SJSA1 (cell line): ENCODE results near the gene ZNF860. TPM values are rescaled to one million over a fixed set of nuclear protein-coding genes. Genes with fewer than 3 reads are reported as not detected.
"Not testable (repeated sequence)": the region's sequence is repeated elsewhere in the genome, so short reads cannot be mapped to it uniquely, and the experiment has no call there.

Experiments
- DNase-seq, 2 experiments: peaks; one replicate each; pipeline ENCODE4 v3.0.0-alpha.2; 2015 to 2020; ENCODE audit warnings: low spot score in 2 of 2, low read depth in 1 of 2
- H3K27ac ChIP-seq: fragments of 250-450 bp; sonication (Bioruptor Pico); 2 replicates; pipeline ENCODE4 v1.5.1; 2020; ENCODE audit warnings: mild to moderate bottlenecking, moderate library complexity
- H3K27me3 ChIP-seq: fragments of 250-450 bp; sonication (Bioruptor Pico); replicated peaks from 2 replicates; pipeline ENCODE4 v1.5.1; 2020; ENCODE audit warnings: mild to moderate bottlenecking, moderate library complexity
- H3K36me3 ChIP-seq: fragments of 250-450 bp; sonication (Bioruptor Pico); 2 replicates; pipeline ENCODE4 v1.5.1; 2020; ENCODE audit warnings: mild to moderate bottlenecking
- H3K4me1 ChIP-seq: fragments of 250-450 bp; sonication (Bioruptor Pico); replicated peaks from 2 replicates; pipeline ENCODE4 v1.6.1; 2021; ENCODE audit warnings: mild to moderate bottlenecking
- H3K4me3 ChIP-seq: fragments of 250-450 bp; sonication (Bioruptor Pico); 2 replicates; pipeline ENCODE4 v1.5.1; 2020; ENCODE audit warnings: mild to moderate bottlenecking
- H3K9me3 ChIP-seq: fragments of 250-450 bp; sonication (Bioruptor Pico); replicated peaks from 2 replicates; pipeline ENCODE4 v1.5.1; 2020; ENCODE audit warnings: mild to moderate bottlenecking
- total RNA-seq: library from RNA; depleted of rRNA; stranded (reverse); fragments of >200 nt; shearing (Covaris generic); gene quantifications from 2 replicates; pipeline ENCODE4 v1.2.3, GENCODE V29; 2014

ZNF860 gene
- total RNA-seq, 1 experiment from 2014 or later = 0.53 TPM

DNA sequence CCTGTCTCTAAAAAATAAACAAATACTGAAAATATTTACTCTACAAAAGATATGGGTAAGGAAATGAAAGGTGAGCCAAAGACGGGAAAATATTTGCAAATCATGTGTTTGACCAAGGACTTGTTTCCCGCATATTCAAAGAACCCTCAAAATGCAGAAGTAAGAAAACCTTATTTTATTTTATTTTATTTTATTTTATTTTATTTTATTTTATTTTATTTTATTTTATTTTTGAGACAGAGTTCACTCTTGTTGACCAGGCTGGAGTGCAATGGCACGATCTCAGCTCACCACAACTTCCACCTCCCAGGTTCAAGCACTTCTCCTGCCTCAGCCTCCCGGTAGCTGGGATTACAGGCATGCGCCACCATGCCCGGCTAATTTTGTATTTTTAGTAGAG is 11.4 kb downstream of the ZNF860 start:
- H3K27ac ChIP-seq, H3K9me3 ChIP-seq, H3K27me3 ChIP-seq, H3K4me1 ChIP-seq, DNase-seq, H3K36me3 ChIP-seq, H3K4me3 ChIP-seq: not testable (repeated sequence)

GRCh38 chr3:31993843-31994242 is 12.3 kb downstream of the ZNF860 start:
- no peak for DNase-seq

GRCh38 chr3:31995026-31995425 is 13.5 kb downstream of the ZNF860 start:
- not testable (repeated sequence) for H3K9me3 ChIP-seq, DNase-seq, H3K4me3 ChIP-seq, H3K4me1 ChIP-seq, H3K36me3 ChIP-seq, H3K27me3 ChIP-seq, H3K27ac ChIP-seq

More at GRCh38 chr3:31993843-31994242, 12.3 kb downstream of the ZNF860 start:
- Histone ChIP-seq H3K27me3 (no peaks in the 10 kb centered on the region), H3K27ac (no peak overlapping the region), H3K4me1 (no peaks in the 10 kb centered on the region), H3K4me3 (no peak overlapping the region), H3K9me3 (no peaks in the 10 kb centered on the region), H3K36me3 (no peaks in the 10 kb centered on the region)

GRCh38 chr3:31996195-31996594 is 14.6 kb downstream of the ZNF860 start:
- Histone ChIP-seq H3K36me3 (no peaks in the 10 kb centered on the region), H3K27ac (no peak overlapping the region)
- no peak for DNase-seq

GRCh38 chr3:31997500-31997899 is 15.9 kb downstream of the ZNF860 start:
- no peaks in the 10 kb centered on the region for H3K4me1 ChIP-seq
- H3K27ac ChIP-seq = no peak overlapping the region
- no peaks in the 10 kb centered on the region for H3K27me3 ChIP-seq
- H3K36me3 ChIP-seq = no peaks in the 10 kb centered on the region
- DNase-seq = no peak
- H3K4me3 ChIP-seq = no peak overlapping the region
- H3K9me3 ChIP-seq = no peaks in the 10 kb centered on the region

More at GRCh38 chr3:31996195-31996594, 14.6 kb downstream of the ZNF860 start:
- Histone ChIP-seq H3K4me3 (no peak overlapping the region), H3K27me3 (no peaks in the 10 kb centered on the region), H3K4me1 (no peaks in the 10 kb centered on the region), H3K9me3 (no peaks in the 10 kb centered on the region)

DNA sequence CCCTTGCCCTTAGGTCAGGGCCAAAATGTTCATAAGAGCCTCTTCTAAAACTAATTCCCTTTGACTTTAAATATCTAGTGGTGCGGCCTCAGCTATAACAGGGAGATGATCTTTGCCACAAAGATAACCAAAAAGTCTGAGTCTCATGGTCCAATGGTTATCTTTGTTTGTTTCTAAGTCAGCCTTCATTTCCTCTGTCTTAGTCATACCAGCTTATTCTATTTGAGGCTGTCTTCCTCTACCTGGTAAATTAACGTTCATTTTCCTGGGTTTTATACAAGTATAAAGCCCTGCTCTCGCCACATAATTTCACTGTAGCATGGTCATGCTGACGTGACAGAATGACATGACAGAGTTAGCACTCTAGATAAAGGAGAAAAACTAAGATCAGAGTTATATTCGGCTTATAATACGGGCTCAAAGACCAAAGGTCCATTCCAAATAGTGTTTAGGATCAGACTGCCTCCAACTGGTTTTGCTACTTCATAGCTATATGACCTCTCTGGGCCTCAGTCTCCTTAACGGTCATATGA is 18.4 kb downstream of the ZNF860 start:
- H3K27me3 ChIP-seq = no peaks in the 10 kb centered on the region
- H3K4me3 ChIP-seq = no peak overlapping the region
- H3K36me3 ChIP-seq = no peaks in the 10 kb centered on the region
- DNase-seq = no peak
- H3K4me1 ChIP-seq = no peaks in the 10 kb centered on the region
- no peaks in the 10 kb centered on the region for H3K9me3 ChIP-seq
- H3K27ac ChIP-seq = no peak overlapping the region

- H3K4me1 ChIP-seq = no peaks in the 10 kb centered on the region
- no peak for DNase-seq
- no peaks in the 10 kb centered on the region for H3K27me3 ChIP-seq
- no peaks in the 10 kb centered on the region for H3K36me3 ChIP-seq
- no peak overlapping the region for H3K4me3 ChIP-seq
- no peaks in the 10 kb centered on the region for H3K9me3 ChIP-seq
- H3K27ac ChIP-seq = no peak overlapping the region
Observed at GRCh38 chr3:32000877-32001276, 19.3 kb downstream of the ZNF860 start.

DNA sequence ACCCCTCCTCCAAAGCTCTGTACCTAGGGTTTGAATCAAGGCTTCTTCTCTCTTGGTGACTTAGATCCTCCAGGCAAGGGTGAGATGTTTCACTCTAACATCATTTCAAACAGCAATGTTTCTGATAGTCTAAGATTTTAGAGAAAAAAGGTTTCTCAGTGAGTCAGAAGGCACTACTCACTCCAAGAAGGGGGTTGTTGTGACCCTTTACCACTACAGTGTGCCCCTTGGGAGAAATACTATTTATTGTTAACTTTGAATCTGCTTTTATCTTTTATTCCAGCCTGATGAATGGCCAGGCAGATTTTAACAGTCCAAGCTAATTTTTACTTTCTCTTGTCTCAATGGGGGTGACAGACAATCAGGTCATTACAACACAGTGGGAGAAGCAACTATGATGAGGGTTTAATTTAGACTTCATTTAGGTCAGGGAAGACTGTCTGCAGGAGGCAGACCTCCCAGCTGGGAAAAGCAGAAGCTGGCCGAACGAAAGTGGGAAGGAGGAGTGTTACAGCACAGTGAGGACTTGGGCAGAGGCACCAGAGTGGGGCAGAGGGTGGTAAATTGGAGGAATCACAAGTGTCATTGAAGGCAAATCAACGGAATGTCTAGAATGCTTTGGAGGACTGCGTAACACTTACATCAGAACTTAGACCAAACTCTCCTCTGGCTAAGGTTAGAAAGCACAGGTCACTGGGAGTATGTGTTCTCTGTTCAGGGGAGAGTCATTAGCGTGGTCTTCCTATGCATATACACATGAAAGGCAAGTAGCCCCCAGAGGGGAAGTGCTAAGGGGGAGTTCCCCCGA is 21.2 kb downstream of the ZNF860 start:
- no peaks in the 10 kb centered on the region for H3K4me1 ChIP-seq
- no peaks in the 10 kb centered on the region for H3K9me3 ChIP-seq
- no peaks in the 10 kb centered on the region for H3K27me3 ChIP-seq
- no peak overlapping the region for H3K27ac ChIP-seq
- H3K4me3 ChIP-seq = no peak overlapping the region
- no peak for DNase-seq
- H3K36me3 ChIP-seq = no peaks in the 10 kb centered on the region

DNA sequence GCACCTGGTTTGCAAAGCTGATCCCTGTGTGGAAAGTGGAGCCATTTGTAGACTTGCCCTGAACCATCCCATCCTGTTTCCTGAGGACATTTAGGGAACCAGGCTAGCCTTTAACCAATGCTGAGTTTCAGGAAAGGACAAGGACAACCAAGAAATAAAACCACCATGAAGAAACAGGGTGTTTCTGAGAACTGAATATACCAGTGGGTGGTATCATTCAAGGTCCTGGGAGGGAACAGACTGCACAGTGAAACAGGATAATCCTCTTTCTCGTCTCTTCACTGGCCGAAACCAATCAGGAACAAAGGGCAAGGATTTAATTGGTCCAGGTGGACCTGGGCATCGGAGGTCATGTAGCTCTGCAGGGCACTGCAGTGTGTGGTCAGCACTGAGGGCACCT is 21.8 kb downstream of the ZNF860 start:
- Histone ChIP-seq H3K4me3 (no peak overlapping the region), H3K27me3 (no peaks in the 10 kb centered on the region), H3K36me3 (no peaks in the 10 kb centered on the region), H3K9me3 (no peaks in the 10 kb centered on the region), H3K4me1 (no peaks in the 10 kb centered on the region), H3K27ac (no peak overlapping the region)
- DNase-seq = no peak

DNA sequence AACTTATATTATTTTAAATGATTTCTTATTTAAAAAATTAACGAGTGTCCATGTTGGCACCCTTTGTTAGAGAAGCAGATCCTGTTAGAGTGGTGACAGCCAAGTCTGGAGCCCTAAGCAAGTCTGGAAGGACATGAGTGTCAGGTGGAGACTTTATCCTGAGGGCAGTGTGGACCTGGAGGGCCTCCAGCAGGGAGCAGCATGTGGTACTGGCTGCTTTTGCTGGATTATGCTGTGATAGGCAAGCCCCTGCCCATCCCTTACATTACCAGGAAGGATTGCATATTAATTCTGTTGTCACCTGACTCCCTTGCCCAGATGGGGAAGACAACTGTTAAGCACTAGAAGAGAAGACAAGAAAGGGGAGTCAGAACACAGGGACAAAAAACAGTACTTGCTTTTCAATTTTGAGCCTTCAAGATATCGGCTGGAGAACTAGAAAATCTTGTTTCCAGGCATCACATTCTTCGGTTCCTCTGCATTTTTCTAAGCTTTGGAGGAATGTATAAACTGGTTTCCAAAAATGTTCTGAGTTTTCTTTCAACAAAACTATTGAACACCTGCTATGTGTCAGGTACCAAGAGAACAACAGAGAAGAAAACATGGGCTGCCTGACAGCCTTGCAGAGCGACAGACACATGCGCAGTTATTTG is 22.7 kb downstream of the ZNF860 start:
- no peak overlapping the region for H3K27ac ChIP-seq
- no peaks in the 10 kb centered on the region for H3K36me3 ChIP-seq
- DNase-seq = no peak
- H3K27me3 ChIP-seq = no peaks in the 10 kb centered on the region
- no peaks in the 10 kb centered on the region for H3K9me3 ChIP-seq
- H3K4me1 ChIP-seq = no peaks in the 10 kb centered on the region
- H3K4me3 ChIP-seq = no peak overlapping the region

DNA sequence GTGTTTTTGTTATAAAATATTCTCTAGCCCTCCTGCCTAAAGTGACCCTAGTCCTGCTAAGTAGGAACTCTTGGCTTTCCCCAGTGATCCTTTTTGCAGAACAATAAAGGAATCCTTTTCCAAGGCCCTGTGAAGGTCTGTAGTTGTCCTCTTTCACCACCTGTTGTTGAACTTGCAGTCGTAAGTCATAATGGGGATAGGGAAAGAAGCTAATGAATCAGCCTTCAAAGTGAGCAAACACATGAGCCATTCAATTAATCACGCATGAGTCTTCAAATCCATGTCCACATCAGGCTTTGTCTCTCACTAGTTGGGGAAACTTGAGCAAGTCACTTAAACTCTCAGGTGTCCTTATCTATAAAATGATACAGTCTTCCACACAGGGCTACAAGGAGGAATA is 27.6 kb downstream of the ZNF860 start:
- no peak for DNase-seq
- H3K27ac ChIP-seq = no peak overlapping the region
- H3K27me3 ChIP-seq = no peaks in the 10 kb centered on the region
- H3K9me3 ChIP-seq = no peaks in the 10 kb centered on the region
- H3K4me1 ChIP-seq = no peaks in the 10 kb centered on the region
- H3K4me3 ChIP-seq = no peak overlapping the region
- no peaks in the 10 kb centered on the region for H3K36me3 ChIP-seq

GRCh38 chr3:32009957-32010356 is 28.4 kb downstream of the ZNF860 start:
- no peaks in the 10 kb centered on the region for H3K27me3 ChIP-seq
- H3K4me1 ChIP-seq = no peaks in the 10 kb centered on the region
- no peak overlapping the region for H3K27ac ChIP-seq
- no peaks in the 10 kb centered on the region for H3K9me3 ChIP-seq
- no peaks in the 10 kb centered on the region for H3K36me3 ChIP-seq
- no peak for DNase-seq
- H3K4me3 ChIP-seq = no peak overlapping the region

- not testable (repeated sequence) for H3K27ac ChIP-seq, DNase-seq, H3K36me3 ChIP-seq, H3K27me3 ChIP-seq, H3K4me1 ChIP-seq, H3K4me3 ChIP-seq, H3K9me3 ChIP-seq
Observed at GRCh38 chr3:32010699-32011098, 29.1 kb downstream of the ZNF860 start.

DNA sequence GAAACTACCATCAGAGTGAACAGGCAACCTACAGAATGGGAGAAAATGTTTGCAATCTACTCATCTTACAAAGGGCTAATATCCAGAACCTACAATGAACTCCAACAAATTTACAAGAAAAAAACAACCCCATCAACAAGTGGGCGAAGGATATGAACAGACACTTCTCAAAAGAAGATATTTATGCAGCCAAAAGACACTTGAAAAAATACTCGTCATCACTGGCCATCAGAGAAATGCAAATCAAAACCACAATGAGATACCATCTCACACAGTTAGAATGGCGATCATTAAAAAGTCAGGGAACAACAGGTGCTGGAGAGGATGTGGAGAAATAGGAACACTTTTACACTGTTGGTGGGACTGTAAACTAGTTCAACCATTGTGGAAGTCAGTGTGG is 34.1 kb downstream of the ZNF860 start:
- DNase-seq, H3K27ac ChIP-seq, H3K4me3 ChIP-seq, H3K9me3 ChIP-seq, H3K36me3 ChIP-seq, H3K27me3 ChIP-seq, H3K4me1 ChIP-seq: not testable (repeated sequence)
